Endothelial cell of umbilical vein (primary cell): ENCODE measurements around the gene ATXN2L. TPM values are rescaled to one million over a fixed set of nuclear protein-coding genes. Genes with fewer than 3 reads are reported as not detected.

Source experiments
- BruUV-seq: library from RNA; stranded (reverse); fragments of 400-500 nt; replicated peaks from 2 replicates; lab custom pipeline; 2021; lab: Mats Ljungman, UMichigan
- CTCF ChIA-PET: fragments of 300-600, 350-600 bp; sonication (Branson Sonifier 250); formaldehyde crosslinking; loops from one replicate; lab custom pipeline; 2021; ENCODE audit warnings: antibody characterized with exemption, inconsistent platforms; lab: Charles Lee
- POLR2A ChIA-PET: fragments of 300-600, 350-600 bp; sonication (Branson Sonifier 250); formaldehyde crosslinking; loops from one replicate; lab custom pipeline; 2021; ENCODE audit warnings: antibody characterized with exemption, inconsistent platforms; lab: Charles Lee
- DNase-seq: peaks from one replicate; pipeline ENCODE4 v3.0.0-alpha.2; 2011; ENCODE audit warnings: low read depth, low spot score
- FAIRE-seq: peaks from 2 replicates; lab custom pipeline; 2011; peaks lifted over from hg19 to GRCh38; lab: Jason Lieb, UNC
- H2AFZ ChIP-seq: 2 replicates; pipeline ENCODE4 v1.6.0; 2012; ENCODE audit warnings: low read depth, low read length, control low read depth, inconsistent platforms
- H3K27ac ChIP-seq: 2 replicates; pipeline ENCODE4 v1.5.1; 2011; ENCODE audit warnings: low read depth, mild to moderate bottlenecking, control low read depth, low read length, moderate library complexity; ENCODE audit not compliant: insufficient read depth
- H3K27me3 ChIP-seq, 2 experiments: 2 replicates each; pipeline versions ENCODE4 v1.6.0 to v1.6.1; 2011; ENCODE audit warnings: low read length in 2 of 2, mixed read lengths in 1 of 2; ENCODE audit not compliant: control insufficient read depth in 2 of 2, insufficient read depth in 2 of 2
- H3K36me3 ChIP-seq, 2 experiments: 2 replicates in 1 of 2; 3 replicates in 1 of 2; pipeline ENCODE4 v1.5.1; 2011; ENCODE audit warnings: low read length in 2 of 2, mild to moderate bottlenecking in 1 of 2, moderate library complexity in 1 of 2; ENCODE audit not compliant: control insufficient read depth in 2 of 2, insufficient read depth in 2 of 2; ENCODE audit errors: extremely low read depth in 1 of 2
- H3K4me1 ChIP-seq: 3 replicates; pipeline ENCODE4 v1.5.1; 2011; ENCODE audit warnings: mild to moderate bottlenecking, low read length; ENCODE audit not compliant: control insufficient read depth, insufficient read depth; ENCODE audit errors: extremely low read depth
- H3K4me2 ChIP-seq: 2 replicates; pipeline ENCODE4 v1.6.1; 2011; ENCODE audit warnings: low read length, control low read depth, mixed read lengths; ENCODE audit not compliant: insufficient read depth
- H3K4me3 ChIP-seq, 3 experiments: fragments of 200-600 bp in 1 of 3; sonication (generic), shearing (Covaris generic) in 1 of 3; replicated peaks in 1 of 3; 2 replicates each; pipeline ENCODE4 v1.5.1; 2011 to 2016; ENCODE audit warnings: control low read depth in 3 of 3, low read length in 3 of 3, mild to moderate bottlenecking in 2 of 3, inconsistent platforms in 1 of 3, low read depth in 1 of 3, moderate library complexity in 1 of 3; ENCODE audit not compliant: insufficient read depth in 1 of 3
- H3K79me2 ChIP-seq: 2 replicates; pipeline ENCODE4 v1.6.0; 2012; ENCODE audit warnings: low read length, inconsistent platforms; ENCODE audit not compliant: control insufficient read depth, insufficient read depth
- H3K9ac ChIP-seq: replicated peaks from 2 replicates; pipeline ENCODE3; 2011; ENCODE audit warnings: low read length, control low read depth; ENCODE audit not compliant: insufficient read depth; ENCODE audit errors: extremely low read depth
- H3K9me1 ChIP-seq: replicated peaks from 3 replicates; pipeline ENCODE4 v1.6.0; 2011; ENCODE audit warnings: mild to moderate bottlenecking, low read length; ENCODE audit not compliant: control insufficient read depth, insufficient read depth; ENCODE audit errors: extremely low read depth
- H3K9me3 ChIP-seq: replicated peaks from 2 replicates; pipeline ENCODE4 v1.5.1; 2012; ENCODE audit warnings: low read length, inconsistent platforms; ENCODE audit not compliant: control insufficient read depth, insufficient read depth
- H4K20me1 ChIP-seq: replicated peaks from 2 replicates; pipeline ENCODE3; 2011; ENCODE audit warnings: mild to moderate bottlenecking, low read length; ENCODE audit not compliant: control insufficient read depth, insufficient read depth; ENCODE audit errors: extremely low read depth
- EZH2 ChIP-seq: IDR thresholded peaks from 2 replicates; pipeline ENCODE4 v1.6.1; 2012; ENCODE audit warnings: borderline replicate concordance, low read depth, mild to moderate bottlenecking, moderate library complexity, low read length, inconsistent platforms; ENCODE audit not compliant: severe bottlenecking
- FOS ChIP-seq: IDR thresholded peaks from 2 replicates; pipeline ENCODE4 v1.6.1; 2011; ENCODE audit warnings: mild to moderate bottlenecking, low read length, moderate library complexity, borderline replicate concordance; ENCODE audit not compliant: insufficient read depth
- GATA2 ChIP-seq: IDR thresholded peaks from 2 replicates; pipeline ENCODE4 v1.7.0; 2011; ENCODE audit warnings: low read depth, mild to moderate bottlenecking, moderate library complexity, mixed read lengths, low read length; ENCODE audit not compliant: insufficient read length, insufficient read depth
- JUN ChIP-seq: IDR thresholded peaks from 2 replicates; pipeline ENCODE4 v1.6.1; 2011; ENCODE audit warnings: borderline replicate concordance, low read depth; ENCODE audit not compliant: insufficient read length, insufficient read depth
- MYC ChIP-seq: IDR thresholded peaks from one replicate; pipeline ENCODE4 v1.6.1; 2011; ENCODE audit warnings: mild to moderate bottlenecking, low read depth, low read length
- POLR2A ChIP-seq: IDR thresholded peaks from 2 replicates; pipeline ENCODE4 v1.6.1; 2012; ENCODE audit warnings: low read depth, mild to moderate bottlenecking, control low read depth, low read length
- POLR2AphosphoS5 ChIP-seq: IDR thresholded peaks from 2 replicates; pipeline ENCODE4 v1.6.1; 2012; ENCODE audit warnings: low read depth, mild to moderate bottlenecking, control low read depth, low read length, moderate library complexity; ENCODE audit not compliant: insufficient read depth
- dilution Hi-C: fragments of 300-500 bp; cut with MboI; formaldehyde crosslinking; loops from one replicate; pipeline ENCODE4 v1.15.0; 2019; ENCODE audit warnings: low sequenced_read_pairs; ENCODE audit not compliant: extremely low pct_ligation_motif_present
- intact Hi-C: fragments of 100-400 bp; cut with micrococcal nuclease; formaldehyde crosslinking; loops from one replicate; pipeline ENCODE4 v1.10.0; 2022
- polyA plus RNA-seq, 4 experiments: library from polyadenylated mRNA; depleted of rRNA in 3 of 4; stranded (reverse) in 3 of 4; unstranded in 1 of 4; fragments of >200 nt; gene quantifications; 2 replicates each; pipeline versions ENCODE4 v1.2.1 to v1.2.3, GENCODE V29; 2011 to 2012; ENCODE audit warnings: missing spikeins in 1 of 4
- total RNA-seq: library from RNA; stranded (reverse); gene quantifications from 2 replicates; pipeline ENCODE4 v1.2.3, GENCODE V29; 2021
- TF ChIP-seq, protein P1 (sequence below): IDR thresholded peaks from 2 replicates; pipeline ENCODE4 v1.6.1; 2011; ENCODE audit not compliant: insufficient read depth, insufficient read length
- TF ChIP-seq, protein P2 (sequence below), 2 donors: IDR thresholded peaks; 1 replicate in 1 of 2; 2 replicates in 1 of 2; pipeline ENCODE4 v1.5.1; 2011; ENCODE audit warnings: low read length in 2 of 2, mild to moderate bottlenecking in 2 of 2, moderate library complexity in 2 of 2, control low read depth in 1 of 2, inconsistent platforms in 1 of 2, low read depth in 1 of 2; ENCODE audit not compliant: insufficient read depth in 1 of 2; ENCODE audit errors: extremely low read depth in 1 of 2

Gene ATXN2L
- total and polyA plus RNA-seq, 2 donors (not counting 3 experiments of a cell fraction or from before 2014, with no cell fraction given): 59.0 to 208 TPM

GRCh38 chr16:28830531-28830930 is 7.7 kb downstream of the ATXN2L start:
- POLR2A ChIA-PET: no interaction called here
- peaks cover 42% of the 10 kb centered on the region for H3K79me2 ChIP-seq
- BruUV-seq: no TSS peak
- H2AFZ ChIP-seq: no peak overlapping the region
- DNase-seq (no peak), FAIRE-seq (no peak)
- no peaks in the 10 kb centered on the region for H3K9me1 ChIP-seq
- TF ChIP-seq MYC: no peak
- no peak for TF ChIP-seq EZH2
- TF ChIP-seq POLR2A: no peak
- TF ChIP-seq, protein P1, sequence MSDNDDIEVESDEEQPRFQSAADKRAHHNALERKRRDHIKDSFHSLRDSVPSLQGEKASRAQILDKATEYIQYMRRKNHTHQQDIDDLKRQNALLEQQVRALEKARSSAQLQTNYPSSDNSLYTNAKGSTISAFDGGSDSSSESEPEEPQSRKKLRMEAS: no peak
- TF ChIP-seq FOS: no peak
- TF ChIP-seq POLR2AphosphoS5: no peak
- no peak for TF ChIP-seq JUN
- TF ChIP-seq, protein P2, sequence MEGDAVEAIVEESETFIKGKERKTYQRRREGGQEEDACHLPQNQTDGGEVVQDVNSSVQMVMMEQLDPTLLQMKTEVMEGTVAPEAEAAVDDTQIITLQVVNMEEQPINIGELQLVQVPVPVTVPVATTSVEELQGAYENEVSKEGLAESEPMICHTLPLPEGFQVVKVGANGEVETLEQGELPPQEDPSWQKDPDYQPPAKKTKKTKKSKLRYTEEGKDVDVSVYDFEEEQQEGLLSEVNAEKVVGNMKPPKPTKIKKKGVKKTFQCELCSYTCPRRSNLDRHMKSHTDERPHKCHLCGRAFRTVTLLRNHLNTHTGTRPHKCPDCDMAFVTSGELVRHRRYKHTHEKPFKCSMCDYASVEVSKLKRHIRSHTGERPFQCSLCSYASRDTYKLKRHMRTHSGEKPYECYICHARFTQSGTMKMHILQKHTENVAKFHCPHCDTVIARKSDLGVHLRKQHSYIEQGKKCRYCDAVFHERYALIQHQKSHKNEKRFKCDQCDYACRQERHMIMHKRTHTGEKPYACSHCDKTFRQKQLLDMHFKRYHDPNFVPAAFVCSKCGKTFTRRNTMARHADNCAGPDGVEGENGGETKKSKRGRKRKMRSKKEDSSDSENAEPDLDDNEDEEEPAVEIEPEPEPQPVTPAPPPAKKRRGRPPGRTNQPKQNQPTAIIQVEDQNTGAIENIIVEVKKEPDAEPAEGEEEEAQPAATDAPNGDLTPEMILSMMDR (IDR thresholded peaks at IDR 0.05; ENCODE audit: extremely low read depth in 1 of 2, insufficient read depth in 1 of 2, low read depth in 1 of 2, low read length in 2 of 2): no peak
- no peak for TF ChIP-seq GATA2
- intact Hi-C loops (no loop called here), dilution Hi-C loops (no loop called here)
- H3K9me3 ChIP-seq: no peaks in the 10 kb centered on the region
- CTCF ChIA-PET: no interaction called here
- H3K36me3 ChIP-seq: peaks cover 59 to 70% of the 10 kb centered on the region in 2 experiments
- H3K27me3 ChIP-seq: no peaks in the 10 kb centered on the region
- no peak overlapping the region for H3K9ac ChIP-seq
- H4K20me1 ChIP-seq: no peaks in the 10 kb centered on the region
- H3K4me1 ChIP-seq: peaks cover 1% of the 10 kb centered on the region
- no peak overlapping the region for H3K4me2 ChIP-seq
- no peak overlapping the region for H3K27ac ChIP-seq
- H3K4me3 ChIP-seq: no peak overlapping the region
